Transverse colon (tissue), 4 donors: ENCODE measurements around the gene DUSP23. TPM values are rescaled to one million over a fixed set of nuclear protein-coding genes. Genes with fewer than 3 reads are reported as not detected.

Experiments
- DNase-seq: peaks from one replicate; pipeline ENCODE4 v3.0.0-alpha.2; 2019
- H3K27ac ChIP-seq, 4 donors: fragments of 200-600 bp; sonication (generic); 2 replicates each; pipeline ENCODE4 v1.5.1; 2016 to 2018; ENCODE audit warnings: inconsistent platforms in 4 of 4
- H3K27me3 ChIP-seq: fragments of 200-600 bp; sonication (generic); 2 replicates; pipeline ENCODE4 v1.5.1; 2017; ENCODE audit warnings: inconsistent platforms
- H3K36me3 ChIP-seq, 4 donors: fragments of 200-600 bp; sonication (generic); 2 replicates each; pipeline ENCODE4 v1.5.1; 2017 to 2019; ENCODE audit warnings: inconsistent platforms in 4 of 4
- H3K4me1 ChIP-seq, 4 donors: fragments of 200-600 bp; sonication (generic); 2 replicates each; pipeline ENCODE4 v1.5.1; 2017 to 2020; ENCODE audit warnings: inconsistent platforms in 4 of 4
- H3K4me3 ChIP-seq, 4 donors: fragments of 200-600 bp; sonication (generic); 1 replicate in 1 of 4; 2 replicates in 3 of 4; pipeline versions ENCODE4 v1.5.1 to v1.6.1; 2017 to 2019; ENCODE audit warnings: inconsistent platforms in 4 of 4
- H3K9me3 ChIP-seq, 2 donors: fragments of 200-600 bp; sonication (generic); 2 replicates each; pipeline ENCODE4 v1.5.1; 2017 to 2019; ENCODE audit warnings: inconsistent platforms in 2 of 2
- EP300 ChIP-seq: sonication (generic); formaldehyde crosslinking; IDR thresholded peaks from one replicate; pipeline ENCODE4 v1.6.1; 2017; ENCODE audit warnings: antibody characterized with exemption, low read depth
- POLR2A ChIP-seq: fragments of 450-650 bp; IDR thresholded peaks from one replicate; pipeline ENCODE4 v1.6.1; 2016; ENCODE audit warnings: antibody characterized with exemption, mild to moderate bottlenecking, moderate library complexity
- POLR2AphosphoS5 ChIP-seq, 3 donors: sonication (generic); formaldehyde crosslinking; IDR thresholded peaks; one replicate each; pipeline ENCODE4 v1.6.1; 2016; ENCODE audit warnings: antibody characterized with exemption in 3 of 3
- WGBS, 2 donors: methylation state at CpG; one replicate each; pipeline ENCODE4 v1.1.5; 2018; ENCODE audit warnings: low coverage in 1 of 2; 5-methylcytosine and 5-hydroxymethylcytosine counted together
- in situ Hi-C, 4 donors: fragments of 200-750 bp; cut with MboI; loops; one replicate each; pipeline versions ENCODE4 v1.15.0 to v1.15.1; 2017; ENCODE audit warnings: low sequenced_read_pairs in 3 of 4, low pct_ligation_motif_present in 1 of 4, low pct_unique_long_range_greater_than_20kb in 1 of 4
- intact Hi-C: fragments of 100-400 bp; cut with DNase I; formaldehyde crosslinking; loops from one replicate; pipeline ENCODE4 v1.15.1; 2023; ENCODE audit warnings: low total_unique reads
- total RNA-seq, 4 donors: library from RNA; depleted of rRNA; stranded (reverse); fragments of >200 nt; gene quantifications; one replicate each; pipeline ENCODE4 v1.1.0, GENCODE V29; 2016
- TF ChIP-seq, protein P1 (sequence below), 5 experiments: fragments of 200-600 bp in 3 of 5; fragments of 450-650 bp in 2 of 5; sonication (generic) in 3 of 5; IDR thresholded peaks; 1 replicate in 2 of 5; 2 replicates in 3 of 5; pipeline ENCODE4 v1.5.1; 2016 to 2017; ENCODE audit warnings: antibody characterized with exemption in 5 of 5, inconsistent platforms in 3 of 5, mild to moderate bottlenecking in 2 of 5, moderate library complexity in 1 of 5

Gene DUSP23
- total RNA-seq, 4 donors from 2014 or later = 9.7 to 96.4 (median 72.3) TPM

DNA sequence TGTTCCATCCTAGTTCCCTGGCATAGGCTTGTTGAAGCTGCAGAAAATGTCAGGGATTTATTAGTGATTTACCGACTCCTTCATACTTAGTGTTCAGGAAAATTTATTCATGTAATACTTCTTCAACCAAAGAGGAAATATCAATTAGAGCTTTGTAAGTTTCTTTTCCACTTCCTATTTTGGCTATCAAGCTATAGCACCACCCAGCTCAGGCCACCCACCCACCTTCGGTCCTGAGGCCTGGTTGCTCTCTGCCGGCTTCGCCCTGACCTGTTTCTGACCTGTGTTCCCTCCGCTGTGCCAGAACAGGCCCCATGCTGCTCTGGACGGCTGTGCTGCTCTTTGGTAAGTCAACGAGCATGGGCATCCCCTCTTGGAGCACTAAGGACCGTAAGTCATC is 21.3 kb downstream of the DUSP23 start, which contains the start of gene FCRL6:
FCRL6 (plus strand) TSS at position 250 of the 400 bp plus-strand sequence; CDS start at position 315, 65 bp downstream.
- Histone ChIP-seq H3K4me1 (peaks cover 0 to 2% (median 0%) of the 10 kb centered on the region in 4 donors), H3K4me3 (no peak within 1 kb of the TSS), H3K27me3 (no peaks in the 10 kb centered on the region), H3K27ac (no peak within 1 kb of the TSS), H3K36me3 (no peaks in the 10 kb centered on the region), H3K9me3 (no peaks in the 10 kb centered on the region)
- intact Hi-C loops (no loop called here), in situ Hi-C loops (no loop called here)
- DNase-seq = no peak
- no peak for TF ChIP-seq POLR2A
- WGBS, 2 donors = 83 to 89% methylated on average over 6 to 8 of the region's 8 CpGs

DNA sequence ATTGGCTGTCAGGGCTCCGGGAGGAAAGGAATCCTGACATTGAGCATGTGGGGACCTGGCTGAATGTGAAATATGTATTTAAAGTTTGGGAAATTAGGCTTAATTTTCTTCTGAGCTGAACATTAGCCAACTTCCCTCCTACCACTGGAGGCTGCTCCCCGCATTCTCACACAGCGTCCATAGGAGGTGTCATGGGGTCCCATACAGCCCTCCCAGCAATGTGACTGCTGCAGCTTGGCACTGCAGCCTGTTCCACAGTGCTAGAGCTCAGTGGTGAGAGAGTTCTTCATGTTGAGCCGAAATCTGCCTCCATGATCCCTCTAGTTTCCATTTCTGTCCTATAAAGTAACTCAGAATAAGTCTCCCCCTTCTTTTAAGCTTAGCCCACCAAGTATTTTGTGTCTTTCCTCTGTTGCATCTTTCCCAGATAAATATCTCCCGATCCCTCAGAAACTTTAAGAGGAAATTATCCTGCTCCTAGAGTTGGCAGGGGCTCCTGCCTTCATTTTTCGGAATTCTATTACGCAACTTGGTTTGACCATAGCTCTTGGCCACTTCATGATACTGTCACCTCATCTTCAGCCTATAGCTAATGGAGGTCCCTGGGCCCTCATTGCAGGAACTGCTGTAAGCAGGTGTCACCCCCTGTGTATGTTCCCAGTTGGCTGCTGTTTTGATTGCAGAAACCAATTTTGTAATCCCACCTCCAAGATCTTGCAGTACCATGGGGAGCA is 23.4 kb downstream of the DUSP23 start:
- H3K4me3 ChIP-seq = no peak overlapping the region
- H3K27ac ChIP-seq = no peak overlapping the region
- no peaks in the 10 kb centered on the region for H3K27me3 ChIP-seq
- in situ Hi-C loops = no loop called here
- intact Hi-C loops = no loop called here
- no peak for DNase-seq
- TF ChIP-seq POLR2A = no peak
- no peak for TF ChIP-seq EP300
- TF ChIP-seq, protein P1, sequence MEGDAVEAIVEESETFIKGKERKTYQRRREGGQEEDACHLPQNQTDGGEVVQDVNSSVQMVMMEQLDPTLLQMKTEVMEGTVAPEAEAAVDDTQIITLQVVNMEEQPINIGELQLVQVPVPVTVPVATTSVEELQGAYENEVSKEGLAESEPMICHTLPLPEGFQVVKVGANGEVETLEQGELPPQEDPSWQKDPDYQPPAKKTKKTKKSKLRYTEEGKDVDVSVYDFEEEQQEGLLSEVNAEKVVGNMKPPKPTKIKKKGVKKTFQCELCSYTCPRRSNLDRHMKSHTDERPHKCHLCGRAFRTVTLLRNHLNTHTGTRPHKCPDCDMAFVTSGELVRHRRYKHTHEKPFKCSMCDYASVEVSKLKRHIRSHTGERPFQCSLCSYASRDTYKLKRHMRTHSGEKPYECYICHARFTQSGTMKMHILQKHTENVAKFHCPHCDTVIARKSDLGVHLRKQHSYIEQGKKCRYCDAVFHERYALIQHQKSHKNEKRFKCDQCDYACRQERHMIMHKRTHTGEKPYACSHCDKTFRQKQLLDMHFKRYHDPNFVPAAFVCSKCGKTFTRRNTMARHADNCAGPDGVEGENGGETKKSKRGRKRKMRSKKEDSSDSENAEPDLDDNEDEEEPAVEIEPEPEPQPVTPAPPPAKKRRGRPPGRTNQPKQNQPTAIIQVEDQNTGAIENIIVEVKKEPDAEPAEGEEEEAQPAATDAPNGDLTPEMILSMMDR (IDR thresholded peaks at IDR 0.05) = no peak
- no peak for TF ChIP-seq POLR2AphosphoS5 (IDR thresholded peaks at IDR 0.05)
- H3K36me3 ChIP-seq = no peaks in the 10 kb centered on the region
- whole genome bisulfite sequencing, 2 donors = 78 to 80% methylated on average over 4 to 7 of the region's 7 CpGs
- H3K4me1 ChIP-seq = no peaks in the 10 kb centered on the region
- no peaks in the 10 kb centered on the region for H3K9me3 ChIP-seq

DNA sequence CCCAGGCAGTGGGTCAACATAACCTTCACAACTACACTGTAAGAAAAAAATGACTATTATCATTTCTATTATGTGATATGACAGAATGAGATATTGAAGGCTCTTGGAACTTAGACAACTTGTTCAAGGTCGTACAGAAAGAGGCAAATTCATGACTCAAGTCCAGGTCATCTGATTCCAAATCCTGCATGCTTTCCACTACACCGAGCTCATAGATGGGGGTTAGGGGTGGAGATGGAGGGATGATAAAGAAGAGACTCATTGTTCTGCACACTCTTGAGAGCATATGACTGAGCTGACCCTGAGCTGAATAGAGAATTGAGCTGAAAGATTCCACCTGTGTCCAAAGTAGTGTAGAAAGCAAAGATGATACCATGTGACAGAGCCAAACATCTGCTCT is 24.2 kb downstream of the DUSP23 start:
- DNase-seq = no peak
- no peaks in the 10 kb centered on the region for H3K4me1 ChIP-seq
- H3K27ac ChIP-seq = no peak overlapping the region
- no peaks in the 10 kb centered on the region for H3K36me3 ChIP-seq
- in situ Hi-C loops (no loop called here), intact Hi-C loops (no loop called here)
- WGBS, 2 donors = 75 to 88% methylated on average over 2 of the region's 2 CpGs
- H3K9me3 ChIP-seq = no peaks in the 10 kb centered on the region
- TF ChIP-seq POLR2AphosphoS5 (IDR thresholded peaks at IDR 0.05) (no peak), EP300 (no peak), POLR2A (no peak)
- TF ChIP-seq, protein P1 (IDR thresholded peaks at IDR 0.05) = no peak
- no peaks in the 10 kb centered on the region for H3K27me3 ChIP-seq
- H3K4me3 ChIP-seq = no peak overlapping the region

DNA sequence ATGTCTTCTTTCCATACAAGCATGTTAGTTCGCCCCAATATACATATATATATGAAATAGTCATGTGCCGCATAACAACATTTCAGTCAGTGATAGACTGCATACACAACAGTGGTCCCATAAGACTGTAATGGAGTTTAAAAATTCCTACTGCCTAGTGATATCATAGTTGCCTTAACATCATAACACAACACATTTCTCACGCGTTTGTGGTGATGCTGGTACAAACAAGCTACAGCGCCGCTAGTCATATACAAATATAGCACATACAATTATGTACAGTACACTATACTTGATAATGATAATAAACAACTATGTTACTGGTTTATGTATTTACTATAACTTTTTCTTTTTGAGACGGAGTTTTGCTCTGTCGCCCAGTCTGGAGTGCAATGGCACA is 35.2 kb downstream of the DUSP23 start:
- H3K27ac ChIP-seq = no peak overlapping the region
- peaks cover 0 to 5% (median 2%) of the 10 kb centered on the region in 4 donors for H3K4me1 ChIP-seq
- in situ Hi-C loops (no loop called here), intact Hi-C loops (no loop called here)
- no peaks in the 10 kb centered on the region for H3K36me3 ChIP-seq
- no peak overlapping the region for H3K4me3 ChIP-seq
- DNase-seq = no peak
- WGBS, 2 donors = 74 to 96% methylated on average over 6 to 8 of the region's 8 CpGs
- no peaks in the 10 kb centered on the region for H3K9me3 ChIP-seq
- TF ChIP-seq POLR2A = no peak
- TF ChIP-seq, protein P1 (IDR thresholded peaks at IDR 0.05) = no peak
- no peak for TF ChIP-seq POLR2AphosphoS5 (IDR thresholded peaks at IDR 0.05)
- no peak for TF ChIP-seq EP300
- no peaks in the 10 kb centered on the region for H3K27me3 ChIP-seq
